K562 (cell line): ENCODE results near the gene BMF. TPM values are rescaled to one million over a fixed set of nuclear protein-coding genes. Genes with fewer than 3 reads are reported as not detected.
A peak's percentile ranks its signal among the peaks of the same experiment; 100 is the strongest.

Source experiments
- BRF1 ChIP-seq: IDR thresholded peaks from 3 replicates; pipeline ENCODE4 v1.6.1; 2011; ENCODE audit warnings: borderline replicate concordance, mild to moderate bottlenecking; ENCODE audit not compliant: insufficient read length; ENCODE audit errors: extremely low read depth
- BRF2 ChIP-seq: IDR thresholded peaks from 3 replicates; pipeline ENCODE4 v1.6.1; 2011; ENCODE audit warnings: borderline replicate concordance, mild to moderate bottlenecking; ENCODE audit not compliant: insufficient read length, insufficient read depth
- CGGBP1 ChIP-seq: fragments of 250-450 bp; sonication (Bioruptor Pico); IDR thresholded peaks from 2 replicates; pipeline ENCODE4 v1.9.0; 2021; ENCODE audit warnings: mild to moderate bottlenecking
- DACH1 ChIP-seq: fragments of 450-650 bp; IDR thresholded peaks from 2 replicates; pipeline ENCODE4 v1.6.1; 2018; ENCODE audit not compliant: partially characterized antibody
- E2F6 ChIP-seq, 2 experiments: IDR thresholded peaks; 2 replicates each; pipeline ENCODE4 v1.6.1; 2011; ENCODE audit warnings: borderline replicate concordance in 1 of 2, control low read depth in 1 of 2, low read depth in 1 of 2, low read length in 1 of 2, mild to moderate bottlenecking in 1 of 2, mixed read lengths in 1 of 2, moderate library complexity in 1 of 2; ENCODE audit not compliant: insufficient read depth in 1 of 2, insufficient read length in 1 of 2, poor library complexity in 1 of 2, severe bottlenecking in 1 of 2; ENCODE audit errors: extremely low read depth in 1 of 2
- KAT2B ChIP-seq: IDR thresholded peaks from one replicate; pipeline ENCODE4 v1.6.1; 2012; ENCODE audit warnings: low read depth, mild to moderate bottlenecking, control low read depth, inconsistent platforms, low read length, moderate library complexity
- MXD1 ChIP-seq: fragments of 250-450 bp; sonication (Bioruptor Pico); IDR thresholded peaks from 2 replicates; pipeline ENCODE4 v1.8.0; 2021; ENCODE audit warnings: borderline replicate concordance, mild to moderate bottlenecking, moderate library complexity; ENCODE audit not compliant: poor library complexity, severe bottlenecking
- NR2C1 ChIP-seq, 2 experiments: fragments of 450-650 bp; IDR thresholded peaks; 2 replicates each; pipeline ENCODE4 v1.6.1; 2017; ENCODE audit warnings: mild to moderate bottlenecking in 2 of 2, antibody characterized with exemption in 1 of 2, inconsistent platforms in 1 of 2, missing compliant biosample characterization in 1 of 2, missing genetic modification characterization in 1 of 2
- PHB2 ChIP-seq: fragments of 450-650 bp; IDR thresholded peaks from 2 replicates; pipeline ENCODE4 v1.6.1; 2017; ENCODE audit warnings: low read depth
- PKNOX1 ChIP-seq: fragments of 450-650 bp; IDR thresholded peaks from 2 replicates; pipeline ENCODE4 v1.6.1; 2016
- TBL1XR1 ChIP-seq, 2 experiments: IDR thresholded peaks; 2 replicates each; pipeline ENCODE4 v1.6.1; 2012; ENCODE audit warnings: improper control_type of control experiment in 2 of 2, low read length in 2 of 2, mild to moderate bottlenecking in 1 of 2
- ZC3H8 ChIP-seq: fragments of 450-650 bp; IDR thresholded peaks from 2 replicates; pipeline ENCODE4 v1.6.1; 2017
- ZNF133 ChIP-seq: fragments of 250-450 bp; sonication (Bioruptor Pico); IDR thresholded peaks from 2 replicates; pipeline ENCODE4 v1.4.0; 2020; ENCODE audit warnings: mild to moderate bottlenecking
- ZNF232 ChIP-seq: sonication (generic); formaldehyde crosslinking; IDR thresholded peaks from 2 replicates; pipeline ENCODE4 v1.8.0; 2022; ENCODE audit warnings: mild to moderate bottlenecking, missing genetic modification reagents
- ZNF398 ChIP-seq: fragments of 250-450 bp; sonication (Bioruptor Pico); IDR thresholded peaks from 2 replicates; pipeline ENCODE4 v1.8.0; 2021; ENCODE audit warnings: moderate library complexity, mild to moderate bottlenecking, inconsistent platforms
- polyA plus RNA-seq, 8 experiments: library from polyadenylated mRNA; depleted of rRNA in 4 of 8; stranded (reverse) in 5 of 8; unstranded in 3 of 8; fragments of >200 nt; fragmentation: Nextera tagmentation in 2 of 8; fragmentation: Illumina TruSeq in 1 of 8; extraction: Ambion mirVana in 2 of 8; extraction: Trizol in 1 of 8; gene quantifications; 2 replicates each; pipeline versions ENCODE4 v1.2.1 to v1.2.3, GENCODE V29; 2011 to 2014; ENCODE audit warnings: inconsistent platforms in 1 of 8, missing spikeins in 1 of 8
- total RNA-seq, 7 experiments: library from RNA; depleted of rRNA in 6 of 7; stranded (reverse); fragments of >200 nt in 6 of 7; fragmentation: Illumina TruSeq in 2 of 7; extraction: Trizol in 2 of 7; gene quantifications; 2 replicates each; pipeline versions ENCODE4 v1.2.1 to v1.2.3, GENCODE V29; 2011 to 2021; ENCODE audit warnings: low replicate concordance in 1 of 7
- TF ChIP-seq, protein P1 (sequence below): sonication (generic); formaldehyde crosslinking; IDR thresholded peaks from 2 replicates; pipeline ENCODE4 v1.8.1; 2023; ENCODE audit warnings: mild to moderate bottlenecking, missing genetic modification reagents
- TF ChIP-seq, protein P2 (sequence below): fragments of 250-450 bp; sonication (Bioruptor Pico); IDR thresholded peaks from 2 replicates; pipeline ENCODE4 v1.4.0; 2020; ENCODE audit warnings: borderline replicate concordance

BMF gene
- total and polyA plus RNA-seq, 9 of the 15 experiments (the other 6 are each of a cell fraction or from before 2014, with no cell fraction given): 0.25 to 0.91 (median 0.59) TPM; not detected in 2

- no peak for TF ChIP-seq ZNF398 (CRISPR knock-in tag)
- TF ChIP-seq BRF2: no peak
- TF ChIP-seq NR2C1 (IDR thresholded peaks at IDR 0.05): no peak
- no peak for TF ChIP-seq NR2C1 (tag; IDR thresholded peaks at IDR 0.05)
- TF ChIP-seq BRF1: no peak
- TF ChIP-seq TBL1XR1 (IDR thresholded peaks at IDR 0.05; ENCODE audit: low read length in 2 of 2): no peak
- no peak for TF ChIP-seq KAT2B
- TF ChIP-seq E2F6 (IDR thresholded peaks at IDR 0.05; ENCODE audit: borderline replicate concordance in 1 of 2, extremely low read depth in 1 of 2, insufficient read depth in 1 of 2, insufficient read length in 1 of 2, low read depth in 1 of 2, low read length in 1 of 2, poor library complexity in 1 of 2, severe bottlenecking in 1 of 2): no peak
- TF ChIP-seq ZNF232: peak; percentile 81; the same call in 1 of the 2 replicates
- TF ChIP-seq PHB2: no peak
- TF ChIP-seq, protein P1, sequence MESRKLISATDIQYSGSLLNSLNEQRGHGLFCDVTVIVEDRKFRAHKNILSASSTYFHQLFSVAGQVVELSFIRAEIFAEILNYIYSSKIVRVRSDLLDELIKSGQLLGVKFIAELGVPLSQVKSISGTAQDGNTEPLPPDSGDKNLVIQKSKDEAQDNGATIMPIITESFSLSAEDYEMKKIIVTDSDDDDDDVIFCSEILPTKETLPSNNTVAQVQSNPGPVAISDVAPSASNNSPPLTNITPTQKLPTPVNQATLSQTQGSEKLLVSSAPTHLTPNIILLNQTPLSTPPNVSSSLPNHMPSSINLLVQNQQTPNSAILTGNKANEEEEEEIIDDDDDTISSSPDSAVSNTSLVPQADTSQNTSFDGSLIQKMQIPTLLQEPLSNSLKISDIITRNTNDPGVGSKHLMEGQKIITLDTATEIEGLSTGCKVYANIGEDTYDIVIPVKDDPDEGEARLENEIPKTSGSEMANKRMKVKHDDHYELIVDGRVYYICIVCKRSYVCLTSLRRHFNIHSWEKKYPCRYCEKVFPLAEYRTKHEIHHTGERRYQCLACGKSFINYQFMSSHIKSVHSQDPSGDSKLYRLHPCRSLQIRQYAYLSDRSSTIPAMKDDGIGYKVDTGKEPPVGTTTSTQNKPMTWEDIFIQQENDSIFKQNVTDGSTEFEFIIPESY: peak; percentile 69
- TF ChIP-seq CGGBP1 (CRISPR knock-in tag): no peak
- TF ChIP-seq ZC3H8: no peak
- no peak for TF ChIP-seq ZNF133
- peak; percentile 99 for TF ChIP-seq DACH1
- TF ChIP-seq, protein P2, sequence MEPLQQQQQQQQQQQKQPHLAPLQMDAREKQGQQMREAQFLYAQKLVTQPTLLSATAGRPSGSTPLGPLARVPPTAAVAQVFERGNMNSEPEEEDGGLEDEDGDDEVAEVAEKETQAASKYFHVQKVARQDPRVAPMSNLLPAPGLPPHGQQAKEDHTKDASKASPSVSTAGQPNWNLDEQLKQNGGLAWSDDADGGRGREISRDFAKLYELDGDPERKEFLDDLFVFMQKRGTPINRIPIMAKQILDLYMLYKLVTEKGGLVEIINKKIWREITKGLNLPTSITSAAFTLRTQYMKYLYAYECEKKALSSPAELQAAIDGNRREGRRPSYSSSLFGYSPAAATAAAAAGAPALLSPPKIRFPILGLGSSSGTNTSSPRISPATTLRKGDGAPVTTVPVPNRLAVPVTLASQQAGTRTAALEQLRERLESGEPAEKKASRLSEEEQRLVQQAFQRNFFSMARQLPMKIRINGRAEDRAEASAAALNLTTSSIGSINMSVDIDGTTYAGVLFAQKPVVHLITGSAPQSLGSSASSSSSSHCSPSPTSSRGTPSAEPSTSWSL (CRISPR knock-in tag): no peak
- no peak for TF ChIP-seq PKNOX1
- no peak for TF ChIP-seq MXD1 (CRISPR knock-in tag)
Measured at GRCh38 chr15:40130118-40130517, 21.4 kb upstream of the BMF start (continued).
